GM12864 (cell line): ENCODE measurements around the gene BICDL1.

Experiments
- DNase-seq: peaks from one replicate; pipeline ENCODE4 v3.0.0-alpha.2; 2011; ENCODE audit warnings: low read depth
- H3K4me3 ChIP-seq: 2 replicates; pipeline ENCODE4 v1.5.1; 2011; ENCODE audit warnings: mild to moderate bottlenecking, low read depth, low read length, control low read depth
- CTCF ChIP-seq: IDR thresholded peaks from 2 replicates; pipeline ENCODE4 v1.5.1; 2011; ENCODE audit warnings: low read depth, mild to moderate bottlenecking, moderate library complexity, low read length, control low read depth, inconsistent platforms; ENCODE audit errors: missing control alignments

The BICDL1 gene

GRCh38 chr12:120142231-120142877 lies 153.3 kb downstream of the BICDL1 start:
- no peak for TF ChIP-seq CTCF
- H3K4me3 ChIP-seq, result no peak overlapping the region
- DNase-seq, result no peak
